Esophagus (tissue), 2 donors: Measurements from ENCODE around the gene ESRRB. TPM values are rescaled to one million over a fixed set of nuclear protein-coding genes. Genes with fewer than 3 reads are reported as not detected.
A peak's percentile ranks its signal among the peaks of the same experiment; 100 is the strongest.
"Not testable (repeated sequence)": the region's sequence is repeated elsewhere in the genome, so short reads cannot be mapped to it uniquely, and the experiment has no call there.

Experiments used
- H3K27ac ChIP-seq, 2 donors: one replicate each; pipeline ENCODE4 v1.5.1; 2013; ENCODE audit warnings: low read depth in 2 of 2, mild to moderate bottlenecking in 2 of 2, inconsistent platforms in 1 of 2, low read length in 1 of 2, moderate library complexity in 1 of 2
- H3K27me3 ChIP-seq, 2 donors: one replicate each; pipeline ENCODE4 v1.6.1; 2013; ENCODE audit warnings: low read length in 2 of 2, control low read depth in 1 of 2, mild to moderate bottlenecking in 1 of 2; ENCODE audit not compliant: insufficient read depth in 2 of 2, control insufficient read depth in 1 of 2
- H3K36me3 ChIP-seq, 2 donors: one replicate each; pipeline ENCODE4 v1.6.1; 2013; ENCODE audit warnings: low read length in 1 of 2; ENCODE audit not compliant: control insufficient read depth in 2 of 2, insufficient read depth in 2 of 2
- H3K4me1 ChIP-seq, 2 donors: one replicate each; pipeline ENCODE4 v1.6.1; 2013; ENCODE audit warnings: low read length in 1 of 2; ENCODE audit not compliant: control insufficient read depth in 2 of 2, insufficient read depth in 2 of 2
- H3K4me3 ChIP-seq, 2 donors: one replicate each; pipeline ENCODE4 v1.5.1; 2013; ENCODE audit warnings: low read length in 2 of 2, mild to moderate bottlenecking in 2 of 2, low read depth in 1 of 2, moderate library complexity in 1 of 2
- H3K9me3 ChIP-seq, 2 donors: one replicate each; pipeline ENCODE4 v1.6.1; 2013; ENCODE audit warnings: mild to moderate bottlenecking in 2 of 2, low read depth in 1 of 2, low read length in 1 of 2, moderate library complexity in 1 of 2; ENCODE audit not compliant: control insufficient read depth in 2 of 2, insufficient read depth in 1 of 2
- WGBS, 2 donors: extraction: QIAGEN DNeasy Blood & Tissue Kit; methylation state at CpG; one replicate each; pipeline ENCODE4 v1.1.7; 2013; 5-methylcytosine and 5-hydroxymethylcytosine counted together
- polyA plus RNA-seq, 2 donors: library from polyadenylated mRNA; stranded (reverse); fragments of 200-250 nt; gene quantifications; one replicate each; pipeline ENCODE4 v1.2.3, GENCODE V29; 2013
- donor health status: healthy with polysubstance abuse.
- donor health status: Bipolar disorder and iron deficiency.

ESRRB gene
- polyA plus RNA-seq, 2 donors, result 0.06 TPM; not detected in 1

GRCh38 chr14:76509311-76509710, 133.4 kb downstream of the ESRRB start:
- Histone ChIP-seq H3K4me1 (peaks cover 0 to 2% of the 10 kb centered on the region in 2 donors), H3K27ac (no peak overlapping the region), H3K9me3 (no peaks in the 10 kb centered on the region), H3K4me3 (no peak overlapping the region), H3K36me3 (no peaks in the 10 kb centered on the region), H3K27me3 (no peaks in the 10 kb centered on the region)
- 76 to 82% methylated on average over 7 of the region's 7 CpGs for WGBS, 2 donors

- Histone ChIP-seq H3K27ac (no peak overlapping the region), H3K9me3 (no peaks in the 10 kb centered on the region), H3K4me3 (no peak overlapping the region), H3K4me1 (peaks cover 0 to 2% of the 10 kb centered on the region in 2 donors), H3K27me3 (no peaks in the 10 kb centered on the region), H3K36me3 (no peaks in the 10 kb centered on the region)
- WGBS, 2 donors, result 66 to 81% methylated on average over 3 of the region's 3 CpGs
These were observed 134.2 kb downstream of the ESRRB start for GRCh38 chr14:76510181-76510580.

- Histone ChIP-seq H3K4me3 (no peak overlapping the region), H3K9me3 (no peaks in the 10 kb centered on the region), H3K27me3 (peaks cover 0 to 4% of the 10 kb centered on the region in 2 donors), H3K4me1 (peaks cover 0 to 6% of the 10 kb centered on the region in 2 donors), H3K27ac (no peak overlapping the region), H3K36me3 (no peaks in the 10 kb centered on the region)
- 47 to 50% methylated on average over 6 of the region's 6 CpGs for WGBS, 2 donors
These were observed 138.5 kb downstream of the ESRRB start for GRCh38 chr14:76514213-76514998.

- Histone ChIP-seq H3K4me1 (peaks cover 0 to 6% of the 10 kb centered on the region in 2 donors), H3K27me3 (peaks cover 0 to 4% of the 10 kb centered on the region in 2 donors), H3K36me3 (no peaks in the 10 kb centered on the region), H3K27ac (peak overlapping the region in 1 of 2 donors; percentile 22), H3K9me3 (no peaks in the 10 kb centered on the region), H3K4me3 (no peak overlapping the region)
- 24 to 44% methylated on average over 3 of the region's 3 CpGs for WGBS, 2 donors
These were observed 140.9 kb downstream of the ESRRB start for GRCh38 chr14:76516884-76517283.

GRCh38 chr14:76518366-76518765, 142.4 kb downstream of the ESRRB start:
- H3K4me3 ChIP-seq, result no peak overlapping the region
- WGBS, 2 donors, result 79 to 83% methylated on average over 4 of the region's 4 CpGs
- no peaks in the 10 kb centered on the region for H3K9me3 ChIP-seq
- peaks cover 0 to 6% of the 10 kb centered on the region in 2 donors for H3K4me1 ChIP-seq
- no peaks in the 10 kb centered on the region for H3K36me3 ChIP-seq
- peaks cover 0 to 4% of the 10 kb centered on the region in 2 donors for H3K27me3 ChIP-seq
- no peak overlapping the region for H3K27ac ChIP-seq

- Histone ChIP-seq H3K36me3 (no peaks in the 10 kb centered on the region), H3K27me3 (no peaks in the 10 kb centered on the region), H3K4me3 (no peak overlapping the region), H3K4me1 (no peaks in the 10 kb centered on the region), H3K27ac (no peak overlapping the region), H3K9me3 (no peaks in the 10 kb centered on the region)
- 52 to 60% methylated on average over 3 of the region's 3 CpGs for WGBS, 2 donors
These were observed 149.3 kb downstream of the ESRRB start for GRCh38 chr14:76525106-76525821.

- 74 to 75% methylated on average over 3 of the region's 3 CpGs for WGBS, 2 donors
- H3K27me3 ChIP-seq, result no peaks in the 10 kb centered on the region
- H3K36me3 ChIP-seq, result no peaks in the 10 kb centered on the region
- peaks cover 0 to 3% of the 10 kb centered on the region in 2 donors for H3K9me3 ChIP-seq
- no peaks in the 10 kb centered on the region for H3K4me1 ChIP-seq
- H3K4me3 ChIP-seq, result no peak overlapping the region
- no peak overlapping the region for H3K27ac ChIP-seq
These were observed 155.1 kb downstream of the ESRRB start for GRCh38 chr14:76531085-76531484.

- no peaks in the 10 kb centered on the region for H3K36me3 ChIP-seq
- peaks cover 0 to 3% of the 10 kb centered on the region in 2 donors for H3K9me3 ChIP-seq
- no peak overlapping the region for H3K4me3 ChIP-seq
- H3K27ac ChIP-seq, result no peak overlapping the region
- H3K4me1 ChIP-seq, result no peaks in the 10 kb centered on the region
- 68 to 76% methylated on average over 15 of the region's 15 CpGs for WGBS, 2 donors
- H3K27me3 ChIP-seq, result no peaks in the 10 kb centered on the region
These were observed 155.9 kb downstream of the ESRRB start for GRCh38 chr14:76531821-76532318.

- H3K4me1 ChIP-seq, H3K27ac ChIP-seq, H3K27me3 ChIP-seq, H3K36me3 ChIP-seq, H3K4me3 ChIP-seq, H3K9me3 ChIP-seq: not testable (repeated sequence)
- WGBS, 2 donors, result 90 to 96% methylated on average over 22 to 25 of the region's 25 CpGs
These were observed 160.7 kb downstream of the ESRRB start for GRCh38 chr14:76536636-76537035.
